Fibroblast of the aortic adventitia (primary cell): Measurements from ENCODE around the gene BTAF1. TPM values are rescaled to one million over a fixed set of nuclear protein-coding genes. Genes with fewer than 3 reads are reported as not detected.

Experiments used
- DNase-seq: peaks from one replicate; pipeline ENCODE4 v3.0.0-alpha.2; 2010; ENCODE audit warnings: low read depth
- H3K4me3 ChIP-seq: 2 replicates; pipeline ENCODE4 v1.5.1; 2011; ENCODE audit warnings: low read depth, mild to moderate bottlenecking, control low read depth, low read length, moderate library complexity
- CTCF ChIP-seq: IDR thresholded peaks from 2 replicates; pipeline ENCODE4 v1.5.1; 2011; ENCODE audit warnings: mild to moderate bottlenecking, low read length, control low read depth, inconsistent platforms; ENCODE audit not compliant: insufficient read depth
- small RNA-seq: library from RNA; depleted of rRNA; stranded (forward); fragments of <200 nt; gene quantifications from one replicate; pipeline ENCODE3, GENCODE V24; 2012
- total RNA-seq: library from RNA; depleted of rRNA; stranded (reverse); fragments of >200 nt; gene quantifications from 2 replicates; pipeline ENCODE4 v1.2.3, GENCODE V29; 2012; ENCODE audit warnings: low replicate concordance

Gene BTAF1
- total RNA-seq, 1 donor, result 43.0 TPM

GRCh38 chr10:92079003-92079402 is 155.4 kb downstream of the BTAF1 start:
- no peak for DNase-seq
- no peak overlapping the region for H3K4me3 ChIP-seq
- TF ChIP-seq CTCF, result no peak

Small RNAs within 50 kb of the gene (small RNA-seq; reads per million reads assigned to genes)
- gene AL359198.2 (not detected), gene RF00402 (not detected)

Other genes starting within 250 kb of the BTAF1 start
- gene TNKS2, start 125.3 kb upstream of the BTAF1 start, total RNA-seq, result 41.5 and 51.2 TPM in 2 replicates
- 1.2 and 1.8 TPM in 2 replicates for gene FGFBP3, start 14.3 kb upstream of the BTAF1 start, total RNA-seq